ENCODE measurements around the gene TCF23.

TCF23 gene

DNA sequence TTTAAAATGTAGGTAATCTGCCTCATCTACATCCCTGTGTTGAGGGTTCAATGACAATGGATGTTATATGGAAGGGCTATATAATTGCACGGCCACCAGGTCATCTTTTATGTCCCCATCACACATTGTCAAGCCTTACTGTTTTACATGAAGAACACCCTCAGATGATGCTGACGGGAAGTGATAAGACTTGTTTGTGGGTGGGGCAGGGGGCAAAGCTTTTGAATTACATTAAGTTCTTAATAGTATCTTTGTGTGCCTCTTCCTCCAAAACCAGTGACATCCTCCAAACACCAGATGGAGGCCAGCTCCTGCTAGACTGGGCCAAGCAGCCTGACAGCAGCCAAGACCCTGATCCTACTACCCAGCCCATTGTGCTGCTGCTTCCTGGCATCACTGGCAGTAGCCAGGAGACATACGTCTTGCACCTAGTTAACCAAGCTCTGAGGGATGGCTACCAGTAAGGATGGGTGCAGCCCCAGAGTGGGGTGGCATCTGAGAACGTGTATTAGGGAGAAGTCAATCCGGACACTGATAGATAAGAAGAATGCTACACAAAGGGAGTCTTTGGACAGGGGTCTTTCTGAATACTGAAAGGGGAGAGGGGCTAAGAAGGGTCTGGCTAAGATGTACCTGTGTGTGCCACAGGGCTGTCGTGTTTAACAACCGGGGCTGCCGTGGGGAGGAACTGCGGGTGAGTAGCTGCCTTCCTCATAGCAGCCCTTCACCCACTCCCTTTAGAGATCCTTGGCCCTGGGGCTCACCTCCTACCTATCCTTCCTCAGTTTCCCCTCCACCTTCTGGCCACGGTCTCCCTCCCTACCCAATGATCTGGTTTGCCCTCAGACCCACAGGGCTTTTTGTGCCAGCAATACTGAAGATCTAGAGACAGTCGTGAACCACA is 19.9 kb upstream of the TCF23 start:
- no peak for DNase-seq

DNA sequence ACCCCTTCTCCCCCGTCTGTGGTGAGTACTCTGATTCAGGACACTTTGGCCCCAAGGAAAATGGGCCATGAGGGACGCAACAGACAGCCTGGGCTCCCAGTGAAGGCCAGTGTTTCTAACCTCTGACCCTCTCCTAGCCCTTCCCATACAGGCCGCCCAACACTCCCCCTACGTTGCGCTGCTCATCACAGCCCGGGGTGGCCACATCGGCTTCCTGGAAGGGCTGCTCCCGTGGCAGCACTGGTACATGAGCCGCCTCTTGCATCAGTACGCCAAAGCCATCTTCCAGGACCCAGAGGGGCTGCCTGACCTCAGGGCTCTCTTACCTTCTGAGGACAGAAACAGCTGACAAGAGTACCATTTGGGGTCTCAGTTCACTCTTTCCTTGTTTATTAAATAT is 18.4 kb upstream of the TCF23 start:
- no peak for DNase-seq

DNA sequence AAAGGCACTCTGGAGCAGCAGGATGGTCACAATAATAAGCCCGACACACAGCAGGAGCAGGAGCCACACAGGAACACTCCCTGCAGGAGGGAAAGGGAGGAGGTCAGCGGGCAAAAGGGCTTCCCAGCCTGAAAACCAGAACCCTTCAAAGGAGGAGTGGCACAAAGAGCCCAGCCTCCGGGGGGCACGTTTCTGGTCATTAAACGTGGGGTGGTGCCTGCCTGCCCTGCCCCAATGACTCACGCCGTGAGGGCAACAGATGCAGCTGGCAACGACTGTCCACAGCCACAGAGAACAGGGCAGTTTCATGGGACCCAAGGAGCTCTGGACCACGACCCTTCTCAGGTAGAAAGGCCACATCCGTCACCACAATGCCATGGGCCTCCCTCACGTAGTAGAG is 17.4 kb upstream of the TCF23 start:
- no peak for DNase-seq

DNA sequence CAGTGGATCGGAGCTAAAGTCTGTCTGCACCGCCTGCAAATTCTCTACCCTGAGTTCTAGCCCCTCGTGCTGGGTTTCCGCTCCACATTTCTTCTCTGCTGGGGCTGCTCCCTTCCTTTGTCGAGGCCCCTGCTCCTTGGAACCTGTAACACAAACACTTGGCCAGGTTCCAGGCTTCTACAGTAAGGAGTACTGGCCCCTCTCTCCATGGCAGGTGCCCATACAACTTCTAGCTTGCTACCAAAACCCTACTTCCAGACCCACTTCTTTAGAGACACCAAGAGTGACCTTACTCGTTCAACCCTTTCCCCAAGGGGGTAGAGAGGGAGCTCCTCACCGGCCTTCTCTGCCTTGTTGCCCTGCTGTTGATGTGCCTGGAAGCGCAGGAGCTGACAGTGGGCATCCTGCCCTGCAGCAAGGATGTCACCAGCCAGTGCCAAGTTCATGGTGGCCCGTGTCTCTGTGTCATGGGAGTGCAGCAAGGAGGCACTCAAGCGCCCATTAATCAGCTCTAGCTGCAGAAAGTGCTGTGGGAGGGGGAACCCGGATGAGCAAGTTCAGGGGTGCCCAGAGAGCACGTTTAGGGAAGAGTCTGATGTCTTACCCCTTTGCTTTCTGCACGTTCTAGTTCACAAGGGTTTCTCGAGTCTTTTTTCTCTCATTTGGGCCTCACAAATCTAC is 15.5 kb upstream of the TCF23 start:
- no peak for DNase-seq

DNA sequence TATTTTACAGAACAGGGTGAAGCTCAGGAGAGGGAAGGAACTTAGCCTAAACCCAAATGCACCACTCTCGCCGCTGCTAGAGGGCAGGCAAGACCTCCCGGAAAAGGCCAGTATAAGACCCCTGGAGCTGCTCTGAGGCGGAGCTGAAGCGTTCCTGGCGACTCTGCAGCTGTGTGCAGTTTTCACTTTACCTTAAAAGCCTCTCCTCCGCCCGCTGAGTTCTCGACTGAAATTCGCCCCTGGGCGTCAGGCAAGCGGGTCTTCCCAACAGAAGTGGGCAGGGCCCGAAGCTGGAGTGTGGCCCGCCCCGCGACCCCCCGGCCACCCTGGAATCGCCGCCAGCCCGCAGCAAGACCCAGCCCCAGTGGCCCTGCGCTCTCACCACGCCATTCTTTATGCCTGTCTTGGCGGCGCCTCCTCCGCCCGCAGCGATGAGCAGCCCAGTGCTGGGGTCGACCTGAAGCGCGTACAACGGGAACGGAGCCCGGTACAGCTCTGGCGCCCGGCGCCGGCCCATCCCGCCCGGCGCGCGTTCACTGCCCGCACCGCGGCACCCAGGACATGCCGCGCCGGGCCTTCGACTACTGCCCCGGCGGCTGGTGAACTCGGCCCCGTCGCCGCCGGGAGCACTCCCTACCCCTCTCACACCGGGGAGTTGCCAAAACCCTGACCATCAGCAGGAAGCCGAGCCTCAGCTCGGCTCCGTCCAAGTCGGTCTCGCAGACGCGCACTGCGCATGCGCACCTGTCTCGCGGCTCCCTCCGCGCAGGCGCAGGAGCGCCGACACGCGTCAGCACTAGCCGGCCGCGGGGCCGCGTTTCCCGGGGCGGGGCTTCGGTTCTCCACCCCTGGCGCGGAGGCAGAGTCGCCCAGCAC is 14.7 kb upstream of the TCF23 start, which contains the start of gene PREB:
TSS of gene PREB (minus strand) at position 732 of the 876 bp plus-strand sequence. CDS start at position 517, 215 bp downstream.
- peak; percentile 98 for DNase-seq

DNA sequence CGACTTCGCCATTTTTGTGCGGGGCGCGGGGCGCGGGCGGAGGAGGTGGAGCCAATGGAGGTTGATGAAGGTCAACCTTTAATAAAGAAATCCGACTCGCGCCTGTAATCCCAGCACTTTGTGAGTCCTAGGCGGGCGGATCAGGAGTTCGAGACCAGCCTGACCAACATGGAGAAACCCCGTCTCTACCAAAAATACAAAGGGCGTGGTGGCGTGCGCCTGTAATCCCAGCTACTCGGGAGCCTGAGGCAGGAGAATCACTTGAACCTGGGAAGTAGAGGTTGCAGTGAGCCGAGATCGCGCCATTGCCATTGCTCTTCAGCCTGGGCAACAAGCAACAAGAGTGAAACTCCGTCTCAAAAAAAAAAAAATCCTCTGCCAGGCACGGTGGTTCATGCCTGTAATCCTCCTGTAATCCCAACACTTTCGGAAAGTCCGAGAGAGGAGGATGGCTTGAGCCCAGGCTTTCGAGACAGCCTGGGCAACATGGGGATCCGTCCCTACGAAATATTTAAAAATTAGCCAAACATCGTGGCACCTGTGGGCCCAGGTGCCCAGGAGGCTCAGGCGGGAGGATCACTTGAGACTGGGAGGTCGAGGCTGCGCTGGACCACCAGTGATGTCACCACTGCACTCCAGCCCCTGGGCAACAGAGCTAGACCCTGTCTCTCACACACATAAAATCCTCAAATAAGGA is 13.9 kb upstream of the TCF23 start:
- DNase-seq = no peak

- DNase-seq = no peak
Observed at GRCh38 chr2:27135478-27135955, 13.3 kb upstream of the TCF23 start.

DNA sequence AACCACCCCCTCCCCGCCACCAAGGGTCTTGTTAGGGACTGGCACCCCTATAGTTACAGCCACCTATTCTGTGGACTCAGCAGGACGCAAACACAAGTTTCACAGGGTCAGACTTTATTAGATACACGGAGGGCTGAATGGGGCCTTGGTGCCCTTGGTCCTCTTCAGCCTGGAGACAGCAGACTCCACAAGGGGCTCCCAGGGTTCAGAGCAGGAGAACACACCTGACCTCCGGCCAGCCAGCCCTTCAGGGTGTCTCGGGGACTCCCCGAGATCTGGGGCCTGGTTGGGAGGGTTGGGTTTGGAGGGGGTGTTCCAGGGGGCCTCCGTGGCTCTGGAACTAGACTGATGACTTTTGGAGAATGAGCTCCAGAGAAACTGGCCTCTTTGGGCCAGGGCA is 12.1 kb upstream of the TCF23 start:
- no peak for DNase-seq

DNA sequence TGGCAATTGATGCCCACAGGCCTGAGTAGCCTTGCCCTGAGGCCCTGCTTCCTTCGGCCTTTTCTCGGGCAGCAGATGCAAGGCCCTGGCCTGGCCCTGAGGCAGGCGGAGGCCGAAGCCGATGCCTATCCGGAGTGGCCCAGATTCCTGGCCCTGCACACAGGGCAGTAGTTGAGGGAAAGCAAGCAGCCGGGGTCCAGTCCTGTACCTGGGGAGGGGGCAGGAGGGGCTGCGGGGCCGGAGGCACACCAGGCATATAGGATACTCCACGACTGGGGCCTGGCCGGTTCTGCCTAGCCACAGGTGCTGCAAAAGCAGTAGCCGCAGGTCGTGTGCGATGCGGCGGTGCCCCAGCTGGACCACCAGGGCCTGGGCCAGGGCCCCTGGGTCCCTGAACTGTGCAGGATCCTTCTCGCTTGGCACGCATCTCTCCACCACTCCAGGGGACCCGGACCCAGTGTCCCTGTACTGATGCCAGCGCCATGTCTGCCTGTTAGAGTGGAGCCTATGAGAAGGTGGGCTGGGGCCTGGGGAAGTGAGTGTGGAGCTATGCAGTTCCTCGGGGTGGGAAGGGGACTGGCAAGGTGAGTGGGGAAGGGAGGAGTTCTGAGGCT is 11.4 kb upstream of the TCF23 start:
- DNase-seq = no peak

DNA sequence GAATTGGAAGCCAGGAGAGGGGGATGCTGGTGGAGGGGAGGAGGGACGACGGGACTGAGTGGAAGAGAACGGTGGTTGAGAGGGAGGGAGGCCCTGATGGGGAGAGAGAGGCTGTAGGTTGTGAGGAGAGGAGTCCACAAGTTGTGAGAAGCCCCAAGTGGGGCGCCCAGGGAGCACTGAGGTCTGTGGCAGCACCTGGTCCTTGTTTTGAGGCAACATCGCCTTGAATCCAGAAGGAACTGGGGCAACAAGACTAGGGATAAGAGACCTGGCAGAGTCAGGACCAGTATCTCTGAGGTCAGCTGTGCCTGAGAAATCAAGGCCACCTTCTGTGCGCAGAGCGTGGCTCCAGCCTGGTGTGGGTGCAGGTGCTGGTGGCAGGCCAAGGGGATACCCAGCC is 10.7 kb upstream of the TCF23 start:
- no peak for DNase-seq

DNA sequence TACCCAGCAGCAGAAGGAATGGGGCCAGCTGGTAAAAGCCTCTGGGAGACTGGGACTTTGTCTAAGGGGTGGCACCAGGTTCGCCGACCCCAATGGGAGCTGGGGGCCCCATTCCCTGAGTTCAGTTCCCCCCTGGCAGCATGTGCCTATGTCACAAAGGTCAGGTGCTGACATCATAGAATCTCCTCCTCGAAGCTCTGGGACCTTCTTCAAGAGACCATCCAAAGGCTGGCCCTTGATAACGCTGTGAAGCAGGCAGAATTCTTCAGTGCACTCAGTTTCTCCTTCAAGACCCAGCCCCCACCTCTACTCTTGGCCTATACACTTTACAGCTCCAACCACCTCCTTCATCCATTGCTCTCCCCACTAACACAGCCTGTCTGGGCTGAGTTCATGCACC is 9.5 kb upstream of the TCF23 start, which contains the start of gene PRR30:
TSS of gene PRR30 (minus strand) at position 101 of the 400 bp plus-strand sequence. CDS start 1,081 bp downstream, outside the sequence.
- no peak for DNase-seq

DNA sequence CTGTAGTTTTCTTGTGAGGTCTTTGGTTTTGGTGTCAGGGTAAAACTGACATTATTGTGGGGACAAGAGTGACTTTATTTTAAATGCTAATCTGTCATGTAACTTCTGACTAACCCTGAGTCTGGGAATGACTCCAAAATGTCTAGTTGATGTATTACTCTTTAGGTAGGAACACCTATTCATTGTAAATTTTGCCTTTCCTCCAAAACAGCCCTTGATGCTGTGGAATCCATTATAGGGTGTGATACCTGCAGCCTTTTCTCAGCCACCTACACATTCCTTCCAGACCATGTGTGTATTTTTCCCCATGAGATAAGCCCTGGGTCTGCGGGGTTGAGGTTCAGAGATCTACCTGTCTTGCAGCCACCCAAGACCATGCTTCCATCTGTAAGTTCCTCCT is 5.5 kb upstream of the TCF23 start:
- DNase-seq = no peak

DNA sequence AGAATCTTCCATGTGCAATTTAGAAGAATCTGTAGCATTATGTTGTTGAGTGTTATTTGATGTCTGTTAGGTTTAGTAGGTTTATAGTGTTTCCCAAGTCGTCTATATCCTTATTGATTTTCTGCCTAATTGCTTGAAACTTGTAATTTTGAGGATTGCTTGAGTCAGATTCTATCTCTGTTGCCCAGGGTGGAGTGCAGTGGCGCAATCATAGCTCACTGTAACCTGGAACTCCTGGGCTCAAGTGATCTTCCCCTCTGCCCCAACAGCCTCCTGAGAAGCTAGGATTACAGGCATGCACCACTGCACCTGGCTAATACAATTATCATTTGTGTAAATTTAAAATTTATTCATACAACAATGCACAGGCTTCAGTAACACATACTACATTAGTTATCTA is 3.1 kb upstream of the TCF23 start:
- no peak for DNase-seq

GRCh38 chr2:27147935-27148334 is 869 bp upstream of the TCF23 start:
- no peak for DNase-seq

GRCh38 chr2:27149570-27150405 is 984 bp downstream of the TCF23 start:
- DNase-seq = no peak

DNA sequence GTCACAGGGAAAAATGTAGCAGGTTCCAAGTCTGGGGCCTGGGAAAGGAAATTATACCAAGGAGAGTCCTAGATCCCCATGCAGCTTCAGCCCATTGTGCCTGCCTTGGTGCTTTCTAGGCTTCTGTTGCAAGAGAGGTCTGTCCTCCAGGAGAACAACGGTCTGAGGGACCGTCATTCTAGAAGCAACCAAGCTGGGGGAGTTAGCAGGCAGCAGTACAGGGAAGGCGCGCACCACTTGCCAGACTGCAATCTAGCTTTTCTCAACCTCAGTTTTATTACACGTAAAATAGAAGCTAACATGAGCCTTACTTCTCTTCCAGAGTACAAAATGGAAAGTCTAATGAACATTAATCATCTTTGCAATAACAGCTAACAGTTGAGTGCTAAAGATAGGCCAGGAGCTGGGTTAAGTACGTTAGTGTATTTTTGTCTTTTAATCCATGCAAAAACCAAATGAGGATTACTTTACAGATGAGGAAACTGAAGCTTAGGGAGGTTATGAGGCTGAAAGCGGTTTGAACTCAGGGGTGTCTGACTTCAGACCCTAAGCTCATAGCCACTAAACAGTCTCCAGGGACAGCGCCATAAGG is 1.9 kb downstream of the TCF23 start:
- no peak for DNase-seq

DNA sequence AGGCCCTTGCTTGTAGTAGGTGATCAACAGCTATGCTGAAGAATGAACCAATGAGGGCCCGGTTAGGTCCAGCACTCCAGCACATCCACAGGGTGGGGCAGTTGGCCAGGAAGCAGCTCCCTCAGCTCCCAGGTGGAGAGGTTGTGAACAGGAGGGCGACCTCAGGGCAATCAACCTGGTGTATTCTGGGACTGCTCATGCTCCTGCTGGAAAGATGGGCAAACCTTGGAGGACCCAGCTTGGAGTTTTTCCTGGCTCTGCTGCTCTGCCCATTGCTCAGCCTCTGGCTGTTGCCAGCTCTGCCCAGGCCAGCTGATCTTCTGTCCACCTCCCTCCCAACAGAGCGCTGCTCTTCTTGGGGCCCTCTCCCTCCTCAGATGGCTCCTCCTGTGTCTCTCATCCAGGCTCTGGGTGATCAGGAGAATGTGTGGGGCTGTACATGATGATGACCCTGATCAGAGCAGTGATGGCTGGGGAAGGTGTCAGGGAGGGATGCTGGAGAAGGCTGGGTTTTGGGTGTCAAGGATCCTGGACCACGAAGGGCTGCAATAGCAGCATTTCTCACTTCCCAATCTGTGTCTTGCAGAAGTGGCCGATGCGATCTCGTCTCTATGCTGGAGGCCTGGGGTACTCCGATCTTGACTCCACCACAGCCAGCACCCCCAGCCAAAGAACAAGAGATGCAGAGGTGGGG is 3.4 kb downstream of the TCF23 start:
- DNase-seq = no peak

DNA sequence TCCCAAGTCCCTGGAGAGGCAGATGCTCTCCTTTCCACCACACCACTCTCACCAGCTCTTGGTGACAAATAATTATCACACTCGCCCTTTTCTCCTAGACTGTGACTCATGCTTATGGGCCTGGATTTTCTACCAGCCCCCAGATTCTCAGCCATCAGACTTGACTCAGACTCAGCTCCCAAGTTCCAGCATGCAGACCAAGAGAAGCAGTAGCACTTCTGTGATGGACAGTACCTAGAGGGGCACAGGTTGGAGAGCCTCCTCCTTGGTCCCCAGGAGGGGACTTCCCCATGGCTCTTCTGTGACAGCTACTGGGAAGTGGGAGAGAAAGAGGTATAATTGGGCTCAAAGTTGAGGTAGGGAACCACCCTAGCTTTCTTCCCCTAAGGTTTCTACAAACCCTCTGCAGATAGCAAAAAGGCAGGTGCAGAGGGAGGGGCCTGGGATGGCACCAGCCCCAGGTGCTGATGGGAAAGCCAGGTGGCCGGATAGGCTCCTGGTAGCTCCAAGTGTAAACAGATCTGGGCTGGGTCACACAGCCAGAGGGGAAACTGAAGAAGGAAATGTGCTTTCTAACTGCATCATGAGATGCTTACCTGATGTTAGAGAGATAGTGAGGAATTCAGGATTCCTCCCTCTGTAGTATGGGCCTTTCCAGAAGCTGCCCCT is 4.1 kb downstream of the TCF23 start:
- no peak for DNase-seq

GRCh38 chr2:27154488-27154887 is 5.7 kb downstream of the TCF23 start:
- no peak for DNase-seq
